ENCODE data around the gene DMGDH.

DMGDH gene

DNA sequence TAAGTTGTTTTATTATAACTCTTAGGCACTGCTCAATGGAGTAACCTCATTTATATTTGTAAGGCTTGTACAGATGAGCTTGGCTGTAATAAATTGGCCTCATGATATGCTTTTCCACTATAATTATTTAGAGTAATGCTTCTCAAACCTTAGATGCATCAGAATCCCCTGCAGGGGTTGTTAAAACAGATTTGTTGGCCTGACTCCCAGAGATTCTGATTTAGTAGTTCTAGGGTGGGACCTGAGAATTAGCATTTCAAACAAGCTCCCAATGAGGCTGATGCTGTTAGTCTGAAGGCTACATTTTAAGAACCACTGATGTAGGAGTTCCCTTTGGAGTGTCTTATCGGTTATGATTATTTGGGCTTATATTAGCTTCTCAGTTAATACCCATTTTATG, 46.1 kb downstream of the DMGDH start:
- TF ChIP-seq, protein P1, sequence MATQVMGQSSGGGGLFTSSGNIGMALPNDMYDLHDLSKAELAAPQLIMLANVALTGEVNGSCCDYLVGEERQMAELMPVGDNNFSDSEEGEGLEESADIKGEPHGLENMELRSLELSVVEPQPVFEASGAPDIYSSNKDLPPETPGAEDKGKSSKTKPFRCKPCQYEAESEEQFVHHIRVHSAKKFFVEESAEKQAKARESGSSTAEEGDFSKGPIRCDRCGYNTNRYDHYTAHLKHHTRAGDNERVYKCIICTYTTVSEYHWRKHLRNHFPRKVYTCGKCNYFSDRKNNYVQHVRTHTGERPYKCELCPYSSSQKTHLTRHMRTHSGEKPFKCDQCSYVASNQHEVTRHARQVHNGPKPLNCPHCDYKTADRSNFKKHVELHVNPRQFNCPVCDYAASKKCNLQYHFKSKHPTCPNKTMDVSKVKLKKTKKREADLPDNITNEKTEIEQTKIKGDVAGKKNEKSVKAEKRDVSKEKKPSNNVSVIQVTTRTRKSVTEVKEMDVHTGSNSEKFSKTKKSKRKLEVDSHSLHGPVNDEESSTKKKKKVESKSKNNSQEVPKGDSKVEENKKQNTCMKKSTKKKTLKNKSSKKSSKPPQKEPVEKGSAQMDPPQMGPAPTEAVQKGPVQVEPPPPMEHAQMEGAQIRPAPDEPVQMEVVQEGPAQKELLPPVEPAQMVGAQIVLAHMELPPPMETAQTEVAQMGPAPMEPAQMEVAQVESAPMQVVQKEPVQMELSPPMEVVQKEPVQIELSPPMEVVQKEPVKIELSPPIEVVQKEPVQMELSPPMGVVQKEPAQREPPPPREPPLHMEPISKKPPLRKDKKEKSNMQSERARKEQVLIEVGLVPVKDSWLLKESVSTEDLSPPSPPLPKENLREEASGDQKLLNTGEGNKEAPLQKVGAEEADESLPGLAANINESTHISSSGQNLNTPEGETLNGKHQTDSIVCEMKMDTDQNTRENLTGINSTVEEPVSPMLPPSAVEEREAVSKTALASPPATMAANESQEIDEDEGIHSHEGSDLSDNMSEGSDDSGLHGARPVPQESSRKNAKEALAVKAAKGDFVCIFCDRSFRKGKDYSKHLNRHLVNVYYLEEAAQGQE (IDR thresholded peaks at IDR 0.05; ENCODE audit: low read depth), result no peak
- TF ChIP-seq FOXM1 (IDR thresholded peaks at IDR 0.05; ENCODE audit: borderline replicate concordance, low read depth) (no peak), YY1 (IDR thresholded peaks at IDR 0.05; ENCODE audit: low read depth) (no peak), ZBTB7A (IDR thresholded peaks at IDR 0.05; ENCODE audit: low read depth) (no peak), EGR1 (IDR thresholded peaks at IDR 0.05) (no peak), NFIC (IDR thresholded peaks at IDR 0.05) (no peak), TAF1 (IDR thresholded peaks at IDR 0.05; ENCODE audit: low read depth) (no peak), RAD21 (IDR thresholded peaks at IDR 0.05; ENCODE audit: low read depth) (no peak), TEAD4 (IDR thresholded peaks at IDR 0.05) (no peak), TCF12 (IDR thresholded peaks at IDR 0.05; ENCODE audit: low read depth) (no peak), CREB1 (IDR thresholded peaks at IDR 0.05; ENCODE audit: low read depth) (no peak), CEBPB (IDR thresholded peaks at IDR 0.05) (no peak), EP300 (IDR thresholded peaks at IDR 0.05; ENCODE audit: borderline replicate concordance) (no peak)
- TF ChIP-seq, protein P2, sequence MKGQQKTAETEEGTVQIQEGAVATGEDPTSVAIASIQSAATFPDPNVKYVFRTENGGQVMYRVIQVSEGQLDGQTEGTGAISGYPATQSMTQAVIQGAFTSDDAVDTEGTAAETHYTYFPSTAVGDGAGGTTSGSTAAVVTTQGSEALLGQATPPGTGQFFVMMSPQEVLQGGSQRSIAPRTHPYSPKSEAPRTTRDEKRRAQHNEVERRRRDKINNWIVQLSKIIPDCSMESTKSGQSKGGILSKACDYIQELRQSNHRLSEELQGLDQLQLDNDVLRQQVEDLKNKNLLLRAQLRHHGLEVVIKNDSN (IDR thresholded peaks at IDR 0.05), result no peak
- TF ChIP-seq, protein P3, sequence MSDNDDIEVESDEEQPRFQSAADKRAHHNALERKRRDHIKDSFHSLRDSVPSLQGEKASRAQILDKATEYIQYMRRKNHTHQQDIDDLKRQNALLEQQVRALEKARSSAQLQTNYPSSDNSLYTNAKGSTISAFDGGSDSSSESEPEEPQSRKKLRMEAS (IDR thresholded peaks at IDR 0.05), result no peak

DNA sequence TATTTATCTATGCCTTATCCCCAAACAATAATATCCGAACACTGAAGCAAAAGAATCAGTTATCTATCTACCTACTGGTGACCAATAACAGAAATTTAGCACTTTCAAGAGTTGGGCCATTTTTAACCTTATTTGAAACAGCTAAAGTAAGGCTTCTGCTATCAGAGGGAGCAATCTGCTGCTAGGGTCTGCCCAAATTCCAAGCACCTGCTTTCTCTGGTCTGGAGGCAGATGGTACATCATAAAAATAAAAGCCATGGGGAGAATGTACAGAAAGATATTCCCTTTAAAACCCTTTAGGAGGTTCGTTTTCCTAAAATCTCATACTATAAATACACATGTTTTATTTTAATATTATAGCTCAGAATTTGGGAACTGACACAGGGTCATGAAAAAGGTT, 46.7 kb downstream of the DMGDH start:
- no peak for TF ChIP-seq CREB1 (IDR thresholded peaks at IDR 0.05; ENCODE audit: low read depth)
- no peak for TF ChIP-seq NFIC (IDR thresholded peaks at IDR 0.05)
- TF ChIP-seq RAD21 (IDR thresholded peaks at IDR 0.05; ENCODE audit: low read depth), result no peak
- no peak for TF ChIP-seq CEBPB (IDR thresholded peaks at IDR 0.05)
- TF ChIP-seq ZBTB7A (IDR thresholded peaks at IDR 0.05; ENCODE audit: low read depth), result no peak
- TF ChIP-seq, protein P1 (IDR thresholded peaks at IDR 0.05; ENCODE audit: low read depth), result no peak
- TF ChIP-seq YY1 (IDR thresholded peaks at IDR 0.05; ENCODE audit: low read depth), result no peak

DNA sequence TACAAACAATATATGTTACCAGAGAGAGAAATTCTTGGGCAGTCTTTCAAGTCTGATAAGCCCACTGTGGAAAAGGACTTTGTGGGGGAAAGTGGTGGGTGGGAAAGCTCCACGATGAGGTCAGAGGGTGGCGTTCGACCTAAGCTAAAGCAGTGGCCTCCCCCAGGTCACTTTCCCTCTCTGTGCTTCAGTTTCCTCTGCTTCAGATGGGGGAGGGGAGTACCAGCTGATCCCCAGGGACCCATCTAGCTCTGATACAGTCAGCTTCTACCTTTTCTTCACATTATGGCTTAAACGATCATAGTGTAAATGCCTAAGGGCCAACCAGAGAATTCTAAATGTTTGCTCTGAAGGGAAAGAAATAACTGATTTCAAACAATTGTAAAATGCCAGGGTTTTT, 47.7 kb downstream of the DMGDH start:
- TF ChIP-seq RAD21 (IDR thresholded peaks at IDR 0.05; ENCODE audit: low read depth) (no peak), CREB1 (IDR thresholded peaks at IDR 0.05; ENCODE audit: low read depth) (no peak), EP300 (IDR thresholded peaks at IDR 0.05; ENCODE audit: borderline replicate concordance) (no peak), ZBTB7A (IDR thresholded peaks at IDR 0.05; ENCODE audit: low read depth) (no peak), TEAD4 (IDR thresholded peaks at IDR 0.05) (no peak), TAF1 (IDR thresholded peaks at IDR 0.05; ENCODE audit: low read depth) (no peak), EGR1 (IDR thresholded peaks at IDR 0.05) (no peak), TCF12 (IDR thresholded peaks at IDR 0.05; ENCODE audit: low read depth) (no peak)
- TF ChIP-seq, protein P3 (IDR thresholded peaks at IDR 0.05), result no peak

DNA sequence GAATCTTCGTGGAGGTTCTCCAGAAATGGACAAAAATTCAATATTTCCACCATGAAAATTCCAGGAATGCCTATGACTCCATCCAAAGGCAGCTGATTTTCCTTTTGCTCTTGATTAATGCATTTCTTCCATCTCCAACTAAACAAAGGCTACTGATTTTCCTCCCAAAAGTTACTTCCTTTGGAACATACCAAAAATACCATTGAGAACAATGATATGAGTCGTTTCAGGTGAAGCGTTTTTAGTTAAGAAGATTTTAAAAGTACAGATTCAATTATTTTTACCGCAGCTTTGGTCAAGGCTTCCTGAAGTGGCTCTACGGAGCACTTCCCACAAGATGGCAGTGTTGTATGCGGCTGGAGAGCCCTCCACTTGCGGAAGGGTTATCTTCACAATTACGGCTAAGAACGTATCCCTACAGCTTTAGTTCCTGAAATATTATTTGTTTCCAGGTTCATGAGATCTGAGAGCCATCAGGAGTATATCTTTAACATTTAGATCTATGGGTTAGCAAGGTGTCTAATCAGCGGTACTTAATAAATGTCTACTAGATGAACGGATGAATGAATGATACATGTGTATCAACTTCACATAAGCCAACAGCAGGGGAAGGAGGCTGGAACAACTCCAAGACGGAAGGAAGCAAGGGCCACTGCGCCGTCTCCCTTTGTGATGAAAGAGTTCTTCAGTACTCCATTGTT, 48.5 kb downstream of the DMGDH start:
- peak; percentile 84 for TF ChIP-seq RAD21 (IDR thresholded peaks at IDR 0.05; ENCODE audit: low read depth)
- no peak for TF ChIP-seq TAF1 (IDR thresholded peaks at IDR 0.05; ENCODE audit: low read depth)
- TF ChIP-seq EP300 (IDR thresholded peaks at IDR 0.05; ENCODE audit: borderline replicate concordance), result no peak

DNA sequence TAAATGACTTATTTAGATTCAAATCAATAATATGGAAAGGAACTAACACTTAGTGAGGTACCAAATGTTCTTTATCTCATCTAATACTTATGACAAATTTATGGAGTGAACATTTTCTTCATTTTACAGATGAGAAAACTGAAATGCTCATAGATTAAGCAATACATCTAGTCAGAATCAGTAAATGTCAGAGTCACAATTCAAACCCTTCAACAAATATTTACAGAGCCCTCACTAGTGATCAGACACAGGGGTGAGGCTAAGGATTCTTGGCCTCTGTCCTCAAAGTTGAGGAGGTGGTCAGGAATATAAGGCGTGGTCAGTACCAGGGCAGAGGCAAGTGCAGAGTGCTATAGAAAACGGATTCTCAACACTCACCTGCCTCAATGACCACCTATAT, 54.8 kb downstream of the DMGDH start:
- TF ChIP-seq FOXM1 (IDR thresholded peaks at IDR 0.05; ENCODE audit: borderline replicate concordance, low read depth), result no peak
- no peak for TF ChIP-seq CEBPB (IDR thresholded peaks at IDR 0.05)
- no peak for TF ChIP-seq ZBTB7A (IDR thresholded peaks at IDR 0.05; ENCODE audit: low read depth)
- no peak for TF ChIP-seq TAF1 (IDR thresholded peaks at IDR 0.05; ENCODE audit: low read depth)
- no peak for TF ChIP-seq CREB1 (IDR thresholded peaks at IDR 0.05; ENCODE audit: low read depth)
- TF ChIP-seq RAD21 (IDR thresholded peaks at IDR 0.05; ENCODE audit: low read depth), result no peak
- no peak for TF ChIP-seq EP300 (IDR thresholded peaks at IDR 0.05; ENCODE audit: borderline replicate concordance)
- TF ChIP-seq, protein P3 (IDR thresholded peaks at IDR 0.05), result no peak
- no peak for TF ChIP-seq YY1 (IDR thresholded peaks at IDR 0.05; ENCODE audit: low read depth)
- TF ChIP-seq, protein P2 (IDR thresholded peaks at IDR 0.05), result no peak

DNA sequence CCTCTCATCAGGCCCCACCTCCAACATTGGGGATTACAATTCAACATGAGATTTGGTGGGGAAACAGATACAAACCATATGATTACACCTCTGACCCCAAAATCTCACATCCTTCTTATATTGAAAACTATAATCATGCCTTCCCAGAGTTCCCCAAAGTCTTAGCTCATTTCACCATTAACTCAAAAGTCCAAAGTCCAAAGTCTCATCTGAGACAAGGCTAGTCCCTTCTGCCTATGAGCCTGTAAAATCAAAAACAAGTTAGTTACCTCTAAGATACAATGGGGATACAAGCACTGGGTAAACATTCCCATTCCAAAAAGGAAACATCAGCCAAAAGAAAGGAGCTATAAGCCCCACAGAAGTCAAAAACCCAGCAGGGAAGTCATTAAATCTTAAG, 57.6 kb downstream of the DMGDH start:
- TF ChIP-seq, protein P3 (IDR thresholded peaks at IDR 0.05), result no peak
- TF ChIP-seq EGR1 (IDR thresholded peaks at IDR 0.05) (no peak), EP300 (IDR thresholded peaks at IDR 0.05; ENCODE audit: borderline replicate concordance) (no peak), YY1 (IDR thresholded peaks at IDR 0.05; ENCODE audit: low read depth) (no peak), CEBPB (IDR thresholded peaks at IDR 0.05) (no peak)

All from Ishikawa (cell line).